Ectodermal cell (in vitro differentiated cells): Measurements from ENCODE around the gene MRPL50.

Source experiments
- H3K27ac ChIP-seq: 2 replicates; pipeline ENCODE4 v1.7.0; 2013; ENCODE audit warnings: mild to moderate bottlenecking, low read depth, low read length; ENCODE audit not compliant: insufficient read depth, poor library complexity, severe bottlenecking
- H3K27me3 ChIP-seq: 2 replicates; pipeline ENCODE4 v1.7.0; 2013; ENCODE audit warnings: mild to moderate bottlenecking, low read length; ENCODE audit not compliant: insufficient read depth, control insufficient read depth, poor library complexity, severe bottlenecking
- H3K36me3 ChIP-seq: one replicate; pipeline ENCODE4 v1.7.0; 2013; ENCODE audit warnings: low read length; ENCODE audit not compliant: control insufficient read depth, insufficient read depth
- H3K4me1 ChIP-seq: one replicate; pipeline ENCODE4 v1.7.0; 2013; ENCODE audit warnings: low read length; ENCODE audit not compliant: control insufficient read depth, insufficient read depth
- H3K4me3 ChIP-seq: 2 replicates; pipeline ENCODE4 v1.7.0; 2013; ENCODE audit warnings: low read depth, low read length, control low read depth; ENCODE audit not compliant: insufficient read depth
- H3K9me3 ChIP-seq: 2 replicates; pipeline ENCODE4 v1.7.0; 2013; ENCODE audit warnings: mild to moderate bottlenecking, low read length, moderate library complexity; ENCODE audit not compliant: control insufficient read depth
- WGBS, 2 experiments: methylation state at CpG; one replicate each; pipeline ENCODE4 v1.1.7; 2013; ENCODE audit warnings: missing lambda C conversion rate in 2 of 2; 5-methylcytosine and 5-hydroxymethylcytosine counted together

Gene MRPL50

GRCh38 chr9:101342595-101342994, 55.8 kb downstream of the MRPL50 start:
- H3K4me1 ChIP-seq, result no peaks in the 10 kb centered on the region
- H3K27ac ChIP-seq, result no peak overlapping the region
- WGBS, 2 experiments, result 88 to 90% methylated on average over 1 of the region's 1 CpG
- H3K4me3 ChIP-seq, result no peak overlapping the region
- no peaks in the 10 kb centered on the region for H3K27me3 ChIP-seq
- no peaks in the 10 kb centered on the region for H3K9me3 ChIP-seq
- no peaks in the 10 kb centered on the region for H3K36me3 ChIP-seq

- Histone ChIP-seq H3K9me3 (no peaks in the 10 kb centered on the region), H3K36me3 (no peaks in the 10 kb centered on the region), H3K4me1 (no peaks in the 10 kb centered on the region), H3K27ac (no peak overlapping the region), H3K27me3 (no peaks in the 10 kb centered on the region), H3K4me3 (no peak overlapping the region)
These were observed 56.5 kb downstream of the MRPL50 start for GRCh38 chr9:101341958-101342357.
